Measurements from ENCODE around the gene CDC42BPG.

The CDC42BPG gene

GRCh38 chr11:64776425-64776824 lies 68.0 kb downstream of the CDC42BPG start:
- peak overlapping the region; percentile 90 to 91 for H3K4me3 Mint-ChIP-seq
- no peaks in the 10 kb centered on the region for H3K27me3 Mint-ChIP-seq
- H3K27ac Mint-ChIP-seq: peak overlapping the region; percentile 90 to 95
- DNase-seq (no peak), ATAC-seq (replicated peaks) (no peak)
- H3K4me1 Mint-ChIP-seq (ENCODE audit: low read depth in 2 of 2): peaks cover 40 to 71% of the 10 kb centered on the region in 2 donors
- peaks cover 82% of the 10 kb centered on the region for H3K36me3 Mint-ChIP-seq (ENCODE audit: insufficient read depth)
- no peaks in the 10 kb centered on the region for H3K9me3 Mint-ChIP-seq

DNA sequence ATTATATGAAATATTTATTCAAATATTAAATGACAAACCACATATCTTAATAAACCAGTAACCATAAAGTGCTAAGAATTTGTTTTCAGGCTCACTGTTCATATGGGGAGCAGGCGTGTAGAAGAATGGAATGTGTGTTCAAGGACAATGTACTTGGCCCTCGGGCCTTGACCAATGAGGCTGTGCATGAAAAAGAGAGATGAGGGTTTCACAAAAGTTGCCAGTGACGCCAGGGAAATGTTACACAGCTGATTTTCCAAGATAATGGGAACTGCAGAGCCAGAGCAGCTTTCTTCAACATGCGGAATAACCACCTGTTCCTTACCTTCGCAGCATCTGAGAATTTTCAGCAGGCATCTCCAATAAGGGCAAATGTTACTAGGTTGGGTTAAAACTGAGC lies 70.3 kb downstream of the CDC42BPG start:
- H3K4me3 Mint-ChIP-seq: peak overlapping the region; percentile 20 to 23
- H3K36me3 Mint-ChIP-seq (ENCODE audit: insufficient read depth): peaks cover 96% of the 10 kb centered on the region
- DNase-seq: no peak
- no peaks in the 10 kb centered on the region for H3K27me3 Mint-ChIP-seq
- no peaks in the 10 kb centered on the region for H3K9me3 Mint-ChIP-seq
- peaks cover 48 to 68% of the 10 kb centered on the region in 2 donors for H3K4me1 Mint-ChIP-seq (ENCODE audit: low read depth in 2 of 2)
- no peak for ATAC-seq (replicated peaks)
- H3K27ac Mint-ChIP-seq: no peak overlapping the region

Measured in effector memory CD8-positive, alpha-beta T cell (primary cell).